ENCODE results near the gene ARHGEF19.

The ARHGEF19 gene

GRCh38 chr1:16254263-16254928, 41.9 kb upstream of the ARHGEF19 start:
- no peak for DNase-seq (ENCODE audit: low read depth)
- no peak for TF ChIP-seq CTCF (IDR thresholded peaks at IDR 0.05; ENCODE audit: low read depth, low read length, missing control alignments)
- no peak overlapping the region for H3K4me3 ChIP-seq (ENCODE audit: low read depth, low read length)

GRCh38 chr1:16253332-16253922, 41.0 kb upstream of the ARHGEF19 start:
- no peak overlapping the region for H3K4me3 ChIP-seq (ENCODE audit: low read depth, low read length)
- no peak for TF ChIP-seq CTCF (IDR thresholded peaks at IDR 0.05; ENCODE audit: low read depth, low read length, missing control alignments)
- DNase-seq (ENCODE audit: low read depth) = no peak

GRCh38 chr1:16252912-16253311, 40.5 kb upstream of the ARHGEF19 start:
- no peak overlapping the region for H3K4me3 ChIP-seq (ENCODE audit: low read depth, low read length)
- no peak for DNase-seq (ENCODE audit: low read depth)
- TF ChIP-seq CTCF (IDR thresholded peaks at IDR 0.05; ENCODE audit: low read depth, low read length, missing control alignments) = no peak

GRCh38 chr1:16251381-16251780, 38.9 kb upstream of the ARHGEF19 start:
- DNase-seq (ENCODE audit: low read depth) = no peak
- no peak for TF ChIP-seq CTCF (IDR thresholded peaks at IDR 0.05; ENCODE audit: low read depth, low read length, missing control alignments)

GRCh38 chr1:16250524-16251251, 38.2 kb upstream of the ARHGEF19 start:
- no peak for DNase-seq (ENCODE audit: low read depth)
- no peak for TF ChIP-seq CTCF (IDR thresholded peaks at IDR 0.05; ENCODE audit: low read depth, low read length, missing control alignments)
- H3K4me3 ChIP-seq (ENCODE audit: low read depth, low read length) = no peak overlapping the region

More at GRCh38 chr1:16251381-16251780, 38.9 kb upstream of the ARHGEF19 start:
- no peak overlapping the region for H3K4me3 ChIP-seq (ENCODE audit: low read depth, low read length)

GRCh38 chr1:16249596-16250241, 37.3 kb upstream of the ARHGEF19 start:
- DNase-seq (ENCODE audit: low read depth) = no peak
- TF ChIP-seq CTCF (IDR thresholded peaks at IDR 0.05; ENCODE audit: low read depth, low read length, missing control alignments) = no peak
- no peak overlapping the region for H3K4me3 ChIP-seq (ENCODE audit: low read depth, low read length)
